HG03097 (cell line): Measurements from ENCODE around the gene LRRC3.
"Not testable (repeated sequence)": the region's sequence is repeated elsewhere in the genome, so short reads cannot be mapped to it uniquely, and the experiment has no call there.

Experiments used
- ATAC-seq: cut with Tn5 transposase; IDR thresholded peaks from one replicate; pipeline ENCODE4 v1.9.1; 2021; ENCODE audit not compliant: unreplicated experiment, low FRiP score

The LRRC3 gene

GRCh38 chr21:44454747-44455523, at the start of gene LRRC3:
Gene LRRC3, plus strand, starts transcription at chr21:44455510. Its CDS starts 1,135 bp downstream, at chr21:44456645.
- no peak for ATAC-seq

GRCh38 chr21:44405948-44406872, 49.1 kb upstream of the LRRC3 start:
- no peak for ATAC-seq

- no peak for ATAC-seq
Observed at GRCh38 chr21:44406953-44407352, 48.4 kb upstream of the LRRC3 start.

GRCh38 chr21:44407493-44407892, 47.8 kb upstream of the LRRC3 start:
- ATAC-seq, result no peak

- ATAC-seq, result no peak
Observed at GRCh38 chr21:44408226-44408625, 47.1 kb upstream of the LRRC3 start.

GRCh38 chr21:44413566-44414290, 41.6 kb upstream of the LRRC3 start:
- ATAC-seq, result no peak

- no peak for ATAC-seq
Observed at GRCh38 chr21:44414291-44415072, 40.8 kb upstream of the LRRC3 start.

- ATAC-seq, result no peak
Observed at GRCh38 chr21:44415073-44416025, 40.0 kb upstream of the LRRC3 start.

- ATAC-seq, result no peak
Observed at GRCh38 chr21:44416193-44416592, 39.1 kb upstream of the LRRC3 start.

GRCh38 chr21:44417621-44418107, 37.6 kb upstream of the LRRC3 start:
- ATAC-seq, result not testable (repeated sequence)

GRCh38 chr21:44418108-44418875, 37.0 kb upstream of the LRRC3 start:
- no peak for ATAC-seq

GRCh38 chr21:44418876-44419230, 36.5 kb upstream of the LRRC3 start:
- no peak for ATAC-seq

GRCh38 chr21:44419679-44420078, 35.6 kb upstream of the LRRC3 start:
- no peak for ATAC-seq

- no peak for ATAC-seq
Observed at GRCh38 chr21:44420416-44421205, 34.7 kb upstream of the LRRC3 start.

GRCh38 chr21:44421901-44422840, 33.1 kb upstream of the LRRC3 start:
- no peak for ATAC-seq

- ATAC-seq, result no peak
Observed at GRCh38 chr21:44423312-44423821, 31.9 kb upstream of the LRRC3 start.
